ENCODE data around the gene NR3C1. TPM values are rescaled to one million over a fixed set of nuclear protein-coding genes. Genes with fewer than 3 reads are reported as not detected.
A peak's percentile ranks its signal among the peaks of the same experiment; 100 is the strongest.

The NR3C1 gene
- 74.7 and 75.7 TPM in 2 replicates for total RNA-seq (2014; rRNA removed; shearing (Covaris generic))

DNA sequence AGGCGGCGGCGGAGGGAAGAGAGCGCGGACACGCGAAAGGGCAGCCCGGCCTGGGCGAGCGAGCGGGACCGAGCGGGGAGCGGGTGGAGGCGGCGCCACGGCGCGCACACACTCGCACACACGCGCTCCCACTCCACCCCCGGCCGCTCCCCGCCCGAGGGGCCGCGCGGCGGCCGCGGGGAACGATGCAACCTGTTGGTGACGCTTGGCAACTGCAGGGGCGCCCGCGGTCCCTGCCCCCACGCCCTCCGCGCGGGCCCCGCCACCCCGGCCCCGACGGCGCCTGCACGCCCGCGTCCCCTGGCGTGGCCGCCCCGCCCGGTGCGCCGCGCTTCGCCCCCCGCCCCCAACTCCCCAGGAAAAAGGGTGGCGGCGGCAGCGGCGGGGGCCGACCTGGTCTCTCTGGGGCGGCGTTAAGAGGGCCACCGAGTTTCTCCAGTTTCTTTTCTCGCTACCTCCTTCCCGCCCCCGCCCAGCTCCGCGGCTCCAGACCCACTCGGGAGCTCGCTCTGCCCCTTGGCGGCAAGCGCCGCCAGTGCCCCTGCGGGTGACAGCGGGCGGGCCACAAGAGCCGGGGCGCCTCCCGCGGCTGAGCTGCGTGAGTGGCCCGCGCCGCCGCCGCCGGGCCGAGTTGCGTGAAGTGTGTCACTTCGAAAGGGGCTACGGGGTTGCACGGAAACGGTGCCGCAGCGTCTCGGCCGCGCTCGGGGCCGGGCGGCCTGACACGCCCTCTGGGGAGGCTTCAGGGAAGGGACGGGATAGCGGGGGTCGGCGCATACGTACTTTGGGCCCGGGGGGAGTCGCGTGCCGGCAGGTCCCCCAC, at the start of gene NR3C1:
NR3C1 (minus strand) TSS at position 94 of the 823 bp plus-strand sequence. CDS start 2,847 bp downstream, outside the sequence.
- peak; percentile 89 for DNase-seq (ENCODE audit: low read depth)

DNA sequence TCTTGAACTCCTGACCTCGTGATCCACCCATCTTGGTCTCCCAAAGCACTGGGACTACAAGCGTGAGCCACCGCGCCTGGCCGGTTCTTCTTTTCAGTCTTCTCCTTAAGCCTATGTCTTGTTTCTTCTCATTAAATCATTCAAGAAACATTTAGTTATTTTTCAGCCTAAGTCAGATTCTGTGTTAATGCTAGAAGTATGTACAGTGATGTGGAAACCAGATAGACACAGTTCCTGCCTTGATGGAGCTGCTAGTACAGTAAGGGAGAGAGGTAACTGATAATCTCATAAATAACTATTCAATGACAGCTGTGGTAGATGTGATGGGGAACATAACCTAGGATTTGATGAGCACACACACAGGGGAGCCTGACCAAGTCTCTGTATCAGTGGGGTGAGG, 46.3 kb upstream of the NR3C1 start:
- DNase-seq (ENCODE audit: low read depth), result no peak

DNA sequence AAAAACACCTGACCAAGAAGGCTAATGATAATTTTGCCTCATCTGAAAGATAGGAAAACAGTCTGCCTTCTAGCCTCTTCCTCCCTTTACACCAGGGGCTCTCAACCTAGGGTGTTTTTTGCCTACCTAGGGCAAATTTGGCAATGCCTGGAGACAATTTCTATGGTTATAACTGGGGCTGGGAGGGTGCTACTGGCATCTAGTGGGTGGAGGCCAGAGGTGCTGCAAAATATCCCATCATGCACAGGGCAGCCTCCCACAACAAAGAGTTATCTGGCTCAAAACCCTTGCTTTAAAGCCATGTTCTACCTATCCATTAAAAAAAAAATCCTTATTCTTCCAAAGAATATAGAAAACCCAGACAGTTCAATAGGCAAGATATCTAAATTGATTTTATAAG, 45.0 kb upstream of the NR3C1 start:
- DNase-seq (ENCODE audit: low read depth), result no peak

DNA sequence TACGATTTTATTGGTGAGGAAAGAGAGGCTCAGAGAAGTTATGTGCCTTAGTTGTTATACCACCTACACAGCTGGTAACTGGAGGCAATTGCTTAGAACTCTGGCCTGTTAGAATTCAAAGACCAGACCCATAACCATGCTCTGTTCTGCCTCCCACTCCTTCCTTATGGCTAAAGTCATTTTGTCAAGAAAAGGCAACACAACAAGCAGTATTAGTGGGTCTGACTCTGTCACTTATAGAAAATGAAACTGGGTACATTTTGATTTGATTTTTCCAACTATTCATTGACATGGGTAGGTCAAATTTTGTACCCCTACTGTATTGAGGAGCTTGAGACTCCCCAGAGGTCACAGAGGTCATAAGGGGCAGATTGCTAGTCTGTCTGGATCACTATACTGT, 44.5 kb upstream of the NR3C1 start:
- no peak for DNase-seq (ENCODE audit: low read depth)

DNA sequence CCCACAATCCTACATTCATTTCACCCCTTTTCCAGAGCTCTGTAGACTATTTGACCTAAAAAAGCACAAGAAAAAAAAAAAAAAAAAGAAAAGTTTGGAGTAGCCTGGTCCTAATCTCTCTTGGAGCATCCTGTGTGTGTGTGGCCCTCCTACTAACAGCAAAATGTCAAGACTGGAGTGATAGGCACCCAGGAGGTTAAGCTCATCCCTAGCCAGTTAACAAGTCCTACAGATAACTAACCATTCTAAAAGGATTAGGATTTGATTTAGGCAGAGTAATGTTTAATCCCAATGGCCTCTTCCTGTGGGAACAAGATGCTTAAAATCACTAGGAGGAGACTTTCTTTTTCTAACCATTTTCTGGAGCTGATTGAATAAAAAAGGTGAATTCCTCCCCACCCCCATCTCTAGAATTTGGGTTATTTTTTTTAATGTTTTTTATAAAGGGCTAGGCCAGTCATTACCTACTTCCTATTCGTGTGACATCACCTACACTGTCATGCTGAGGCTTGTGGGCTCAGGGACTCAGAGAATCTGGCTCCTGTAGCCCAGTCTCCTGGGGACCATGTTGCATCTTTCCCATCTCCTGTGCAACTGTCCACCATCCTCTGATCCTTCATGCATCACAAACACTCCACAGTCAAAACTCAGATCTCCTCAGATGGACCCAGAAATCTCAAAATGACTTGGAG, 43.2 kb upstream of the NR3C1 start:
- no peak for DNase-seq (ENCODE audit: low read depth)

DNA sequence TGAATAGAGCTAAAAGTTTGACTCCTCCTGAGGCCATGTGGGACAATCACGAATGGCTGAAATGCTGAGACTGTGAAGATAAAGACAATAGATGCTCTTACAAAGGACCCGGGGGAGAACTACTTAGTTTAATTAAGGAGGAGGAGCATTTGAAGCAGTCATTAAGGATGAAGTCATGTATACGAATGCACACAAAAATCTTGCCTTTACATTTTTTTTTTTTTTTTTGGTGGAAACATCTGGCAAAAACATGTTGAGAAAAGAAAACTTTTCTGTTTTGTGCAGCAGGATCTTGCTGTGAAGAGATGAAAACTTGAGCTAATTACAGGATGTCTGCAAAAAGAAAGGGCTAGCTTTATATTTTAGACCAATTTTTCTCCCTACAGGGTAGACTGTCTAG, 42.3 kb upstream of the NR3C1 start:
- no peak for DNase-seq (ENCODE audit: low read depth)

DNA sequence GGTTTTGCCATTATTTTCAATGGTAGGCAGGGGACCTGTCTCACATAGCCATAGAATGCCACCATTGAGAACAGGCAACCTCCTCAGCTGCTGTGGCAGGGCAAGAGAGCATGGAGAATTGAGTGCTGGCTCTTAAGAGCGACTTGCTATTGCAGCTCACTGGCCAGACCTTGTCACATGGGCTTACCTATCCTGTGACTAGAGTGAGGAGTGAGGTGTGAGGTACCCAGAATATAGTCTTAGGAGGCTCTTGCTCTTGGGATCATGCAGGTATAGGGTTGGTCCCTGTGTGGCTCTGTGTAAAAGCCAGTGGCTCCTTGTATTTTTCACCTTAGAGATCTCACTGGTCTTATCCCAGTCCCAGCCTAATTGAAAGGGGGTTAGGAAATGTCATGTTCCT, 39.8 kb upstream of the NR3C1 start:
- DNase-seq (ENCODE audit: low read depth), result no peak

DNA sequence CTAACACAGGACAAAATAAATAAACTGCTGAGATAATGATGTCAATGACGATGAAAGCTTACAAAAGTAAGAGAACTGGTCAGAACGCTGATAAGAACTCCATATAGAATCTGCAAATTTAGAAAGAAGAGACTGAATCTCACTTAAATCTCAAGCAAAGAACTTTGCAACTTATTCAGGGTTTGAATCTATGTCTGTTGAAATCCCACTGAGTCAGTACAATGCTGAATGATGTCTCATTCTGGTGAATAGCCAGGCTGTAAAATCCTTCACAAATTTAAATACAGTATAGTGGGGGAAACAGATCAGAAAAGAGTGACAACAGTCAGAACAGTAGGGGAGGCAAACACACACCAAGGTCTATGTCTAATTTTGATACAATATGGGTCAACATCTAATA, 38.9 kb upstream of the NR3C1 start:
- DNase-seq (ENCODE audit: low read depth), result no peak

DNA sequence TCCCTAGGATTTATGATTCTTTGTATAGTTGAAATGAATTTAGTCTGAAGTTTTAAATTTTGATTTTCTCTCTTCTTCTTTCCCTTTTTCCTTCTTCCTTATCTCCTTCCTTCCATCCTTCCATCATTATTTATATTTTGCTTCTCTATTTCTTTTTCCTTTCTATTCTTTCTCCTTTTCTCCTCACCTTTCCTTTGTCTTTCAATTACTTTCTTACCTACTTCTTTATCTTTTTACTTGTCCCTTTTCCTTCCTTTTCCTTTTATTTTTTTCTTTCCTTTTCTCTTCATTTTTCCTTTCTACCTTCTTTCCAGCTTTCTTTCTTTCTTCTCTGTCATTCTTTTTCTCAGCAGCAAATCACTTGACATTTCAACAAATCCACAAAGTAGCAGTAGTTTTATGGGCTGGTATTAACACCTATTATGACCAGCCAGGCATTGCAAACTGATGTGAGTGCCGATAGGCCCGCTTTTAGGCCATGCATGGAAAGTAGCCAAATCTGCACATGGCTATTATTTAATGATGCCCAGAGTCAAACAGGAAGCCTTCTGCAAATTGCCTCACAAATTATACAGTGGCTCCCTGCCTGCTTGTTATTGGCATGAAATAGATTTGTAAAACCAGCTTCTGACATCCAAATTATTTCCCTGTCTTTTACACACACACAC, 37.1 kb upstream of the NR3C1 start:
- no peak for DNase-seq (ENCODE audit: low read depth)

DNA sequence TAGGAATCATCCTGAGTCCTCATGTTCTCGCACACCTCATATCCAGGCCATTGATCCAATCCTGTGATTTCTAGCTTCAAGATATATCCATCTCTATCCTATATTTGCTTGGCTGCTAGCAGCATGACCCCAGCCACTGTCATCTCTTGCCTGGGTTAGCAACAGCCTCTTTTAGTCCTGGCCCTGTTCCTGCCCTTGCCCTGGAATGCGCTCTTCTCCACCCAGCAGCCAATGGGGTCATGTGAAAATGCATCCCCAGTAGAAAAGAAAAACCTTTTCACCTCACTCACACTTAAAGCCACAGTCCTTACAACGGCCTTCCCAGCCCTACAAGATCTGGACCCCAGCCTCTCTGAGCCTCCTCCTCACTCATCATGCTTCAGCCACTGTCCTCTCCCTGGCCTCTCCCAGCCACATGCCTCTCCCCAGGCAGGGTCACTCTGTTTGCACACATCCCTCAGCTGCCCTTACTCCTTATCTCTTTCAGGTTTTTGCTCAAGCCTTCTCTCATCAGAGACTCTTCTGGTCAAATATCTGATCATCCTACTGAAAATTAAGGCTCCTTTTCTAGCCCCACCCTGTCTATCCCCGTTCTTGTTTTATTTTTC, 34.3 kb upstream of the NR3C1 start:
- no peak for DNase-seq (ENCODE audit: low read depth)

DNA sequence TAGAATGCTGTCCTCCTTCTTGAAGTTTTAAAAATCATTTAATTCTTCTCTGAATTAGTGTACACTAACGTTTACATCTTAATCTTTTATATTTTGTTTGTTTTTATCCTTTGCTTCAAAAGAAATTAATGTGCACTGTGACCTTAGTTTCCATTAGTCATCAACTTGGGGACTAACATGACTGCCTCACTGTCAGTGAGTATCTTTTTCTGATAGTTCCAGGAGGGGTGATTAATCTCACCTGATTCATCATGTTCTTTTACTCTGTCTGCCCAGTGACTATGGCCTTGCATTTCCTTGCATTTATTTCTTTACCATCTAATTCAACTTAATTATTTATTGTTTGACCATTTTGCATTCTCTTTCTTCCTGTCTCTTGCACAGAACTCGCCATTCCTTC, 33.4 kb upstream of the NR3C1 start:
- DNase-seq (ENCODE audit: low read depth), result no peak

DNA sequence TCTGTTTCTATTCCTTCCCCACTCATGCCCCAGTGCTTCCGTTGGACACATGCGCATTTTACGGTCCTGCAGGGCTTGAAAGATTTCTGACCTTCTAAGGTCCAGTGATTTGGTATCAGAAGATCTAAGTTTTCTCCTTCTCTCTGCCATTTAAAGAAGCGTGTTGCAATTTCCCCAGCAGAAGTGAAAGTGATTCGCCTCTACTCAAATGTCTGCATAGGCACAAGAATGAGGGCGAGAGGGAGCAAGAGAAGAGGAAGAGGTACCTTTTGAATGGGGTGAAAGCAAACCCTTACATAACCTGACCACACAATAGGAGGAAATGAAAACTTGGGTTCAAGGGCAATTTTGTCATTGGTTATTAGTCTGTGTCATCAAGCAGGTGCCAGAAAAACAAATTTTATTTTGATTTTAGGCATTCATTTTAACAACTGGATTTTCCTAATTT, 31.7 kb upstream of the NR3C1 start:
- peak; percentile 17 for DNase-seq (ENCODE audit: low read depth)

DNA sequence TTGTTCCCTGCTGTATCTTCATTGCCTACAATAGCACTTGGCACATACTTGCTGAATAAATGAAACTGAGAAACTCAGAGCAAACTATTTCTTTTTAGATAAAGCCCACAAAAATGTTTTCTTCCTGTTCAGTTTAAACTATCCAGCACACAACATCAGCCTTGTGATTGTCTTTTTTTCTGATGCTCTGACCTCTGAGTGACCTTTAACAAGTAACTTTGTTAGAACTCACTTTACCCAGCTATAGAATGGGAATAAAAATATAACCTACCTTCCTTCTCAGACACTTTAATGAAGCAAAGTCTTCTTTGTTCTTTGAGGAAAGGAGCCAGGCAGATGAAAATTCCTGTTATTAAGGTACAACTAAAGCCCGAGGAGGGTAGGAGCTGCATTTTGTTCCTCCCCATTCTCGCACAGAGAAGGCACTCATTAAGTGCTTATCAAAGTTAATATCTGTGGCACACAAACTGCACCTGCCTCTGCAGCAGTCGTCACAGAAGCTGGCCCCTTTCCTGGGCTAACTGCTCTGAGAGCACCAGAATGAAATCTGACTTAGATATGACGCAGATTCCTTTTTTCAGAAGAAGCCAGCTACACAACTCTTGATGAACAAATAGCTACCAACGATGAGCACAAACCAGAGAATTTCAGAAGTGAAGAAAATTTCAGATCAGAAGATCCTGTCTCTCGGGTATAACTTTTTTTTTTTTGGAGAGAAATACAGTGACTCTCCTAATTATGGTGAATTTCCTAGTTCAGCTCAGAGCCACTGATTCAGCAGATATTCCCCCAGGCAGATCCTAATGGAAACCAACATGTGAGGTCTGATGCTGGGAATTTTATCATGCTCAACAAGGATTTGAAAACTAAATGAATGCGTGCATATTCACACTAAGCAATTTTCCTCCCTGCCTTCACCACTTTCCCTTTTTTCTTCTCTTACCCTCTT, 31.0 kb upstream of the NR3C1 start:
- DNase-seq (ENCODE audit: low read depth), result no peak

DNA sequence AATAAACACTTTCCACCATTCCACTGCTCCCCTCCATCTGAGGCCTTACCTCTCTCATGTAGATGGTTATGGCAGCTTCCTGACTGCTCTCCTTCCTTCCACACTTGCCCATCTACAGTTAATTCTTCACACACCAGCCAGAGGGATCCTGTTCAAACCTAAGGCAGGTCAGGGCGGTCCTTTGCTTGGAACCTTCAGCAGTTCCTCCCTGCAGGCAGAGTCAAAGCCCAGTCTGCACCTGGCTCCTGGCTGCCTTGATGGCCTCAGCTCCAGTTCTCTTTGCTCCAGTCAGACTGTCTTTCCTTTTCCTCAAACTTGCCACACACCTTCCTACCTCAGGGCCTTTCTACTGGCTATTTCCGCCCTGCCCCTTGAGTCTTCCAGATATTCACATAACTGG, 30.2 kb upstream of the NR3C1 start:
- DNase-seq (ENCODE audit: low read depth), result no peak

DNA sequence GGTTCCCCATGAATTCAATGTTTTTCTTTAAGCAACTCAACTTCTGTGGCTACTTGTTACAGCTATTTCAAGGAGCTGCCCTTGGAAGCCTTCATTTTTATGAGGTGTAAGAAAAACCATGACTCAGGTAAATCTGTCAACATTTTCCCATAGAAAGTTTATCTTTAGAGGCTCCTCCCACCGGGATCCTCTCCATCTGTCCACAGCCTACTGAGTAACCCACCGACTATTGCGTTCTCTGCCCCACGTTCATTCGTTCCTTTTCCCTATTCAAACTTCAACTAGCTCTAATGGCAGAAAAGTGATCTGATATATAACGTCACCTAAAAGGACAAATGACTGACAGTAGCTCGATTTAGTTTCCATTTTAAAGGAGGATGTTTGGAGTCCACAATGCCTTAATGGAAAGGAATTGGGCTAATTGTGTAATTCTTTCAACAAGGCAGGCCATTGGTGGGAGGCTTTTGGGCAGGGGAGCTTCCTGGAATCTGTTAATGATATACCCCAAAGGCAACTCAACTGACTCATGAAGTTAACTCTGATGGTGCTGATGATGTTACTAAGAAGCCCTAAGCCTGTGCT, 29.3 kb upstream of the NR3C1 start:
- no peak for DNase-seq (ENCODE audit: low read depth)

DNA sequence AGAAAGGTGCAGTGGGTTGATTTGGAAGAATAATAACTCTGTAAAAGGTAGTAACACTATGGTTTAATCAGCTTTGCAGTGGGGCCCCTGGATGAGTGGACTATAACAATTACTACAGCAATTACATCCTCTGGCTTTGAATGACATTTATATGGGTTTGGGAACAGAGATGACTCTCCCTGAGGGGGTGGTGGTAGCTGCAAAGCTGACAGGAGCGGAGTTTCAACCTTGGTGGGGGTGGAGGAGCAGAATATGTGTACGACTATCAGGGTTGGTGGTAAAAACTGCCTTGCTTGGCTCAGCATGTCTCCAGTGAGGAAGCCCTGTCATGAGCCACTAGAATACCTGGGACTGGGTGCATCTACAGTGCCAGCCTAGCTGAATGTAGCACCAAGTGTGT, 28.3 kb upstream of the NR3C1 start:
- DNase-seq (ENCODE audit: low read depth), result no peak

DNA sequence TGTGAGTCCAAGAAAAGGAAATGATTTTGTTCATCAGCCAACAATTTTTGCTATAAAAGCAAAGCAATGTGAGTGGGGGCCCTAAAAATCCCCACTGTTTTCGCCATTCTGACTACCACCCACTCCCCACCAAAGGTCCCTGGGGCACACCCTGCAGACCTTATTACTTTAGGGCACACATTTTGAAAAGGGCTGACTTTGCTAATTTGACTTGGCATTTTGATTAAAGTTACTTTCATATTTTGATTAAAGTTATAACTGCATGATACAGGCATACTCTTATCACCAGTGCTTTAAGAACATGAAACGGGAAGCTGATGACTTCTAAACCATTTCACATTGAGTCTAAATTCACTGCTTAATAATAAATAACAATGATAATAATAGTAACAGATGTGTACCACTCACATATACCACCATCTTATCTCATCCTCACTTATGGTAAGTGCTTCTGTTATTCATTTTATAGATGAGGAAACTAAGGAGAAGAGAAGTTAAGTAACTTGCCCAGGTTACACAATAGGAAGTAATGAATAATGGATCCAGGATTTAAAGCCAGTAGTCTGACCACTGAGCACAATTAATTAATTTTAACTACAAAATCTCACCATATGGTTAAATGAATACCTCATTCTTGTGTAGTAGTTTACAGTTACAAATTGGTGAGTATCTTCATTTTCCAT, 25.4 kb upstream of the NR3C1 start:
- DNase-seq (ENCODE audit: low read depth), result no peak

DNA sequence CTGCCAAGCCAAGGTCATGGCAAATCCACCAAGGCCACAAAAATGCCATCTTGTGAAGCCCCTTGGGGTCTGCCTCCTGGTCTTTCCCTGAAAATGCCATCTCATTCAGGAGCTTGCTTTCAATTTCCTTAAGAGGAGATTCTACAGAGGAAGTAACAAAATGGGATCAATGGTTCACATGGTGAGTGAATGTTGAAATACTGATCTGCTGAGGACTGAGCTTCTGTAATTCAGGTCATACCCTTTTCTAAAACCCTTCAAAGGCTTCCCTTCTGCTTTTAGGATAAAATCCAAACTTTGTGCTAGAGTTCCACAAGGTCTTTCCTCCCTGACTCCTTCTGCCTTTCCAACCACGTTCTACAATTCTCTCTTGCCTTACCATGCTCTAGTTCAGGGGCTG, 24.7 kb upstream of the NR3C1 start:
- DNase-seq (ENCODE audit: low read depth), result no peak

DNA sequence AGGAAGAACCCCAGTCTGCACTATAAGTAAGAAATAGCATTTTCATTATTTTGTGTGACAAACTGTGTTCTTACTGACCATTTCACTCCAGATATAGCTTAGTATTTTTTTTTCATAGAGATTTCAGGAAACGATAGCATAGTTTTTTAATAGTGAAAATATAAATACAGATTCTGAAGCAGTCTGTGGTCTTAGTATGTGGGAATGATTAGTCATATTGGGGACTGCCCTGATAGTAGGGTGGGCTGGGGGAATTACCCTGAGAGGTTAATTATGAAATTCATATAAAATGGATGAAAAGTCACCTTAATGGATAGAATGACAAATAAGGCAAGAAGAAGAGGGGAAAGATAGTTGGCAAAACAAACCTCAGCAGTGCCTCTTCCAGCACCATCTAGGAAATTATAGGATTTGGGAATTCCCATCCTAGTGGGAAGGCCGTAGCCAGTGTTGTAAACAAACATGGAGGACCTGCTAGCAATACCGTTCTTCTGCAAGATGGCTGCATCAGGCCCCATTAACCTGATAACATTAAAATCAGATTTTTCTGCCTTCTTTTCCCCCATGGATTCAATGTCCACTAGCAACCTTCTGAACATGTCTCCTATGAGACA, 23.7 kb upstream of the NR3C1 start:
- no peak for DNase-seq (ENCODE audit: low read depth)

Measured in Daoy (cell line).